ENCODE measurements around the gene CASZ1.

DNA sequence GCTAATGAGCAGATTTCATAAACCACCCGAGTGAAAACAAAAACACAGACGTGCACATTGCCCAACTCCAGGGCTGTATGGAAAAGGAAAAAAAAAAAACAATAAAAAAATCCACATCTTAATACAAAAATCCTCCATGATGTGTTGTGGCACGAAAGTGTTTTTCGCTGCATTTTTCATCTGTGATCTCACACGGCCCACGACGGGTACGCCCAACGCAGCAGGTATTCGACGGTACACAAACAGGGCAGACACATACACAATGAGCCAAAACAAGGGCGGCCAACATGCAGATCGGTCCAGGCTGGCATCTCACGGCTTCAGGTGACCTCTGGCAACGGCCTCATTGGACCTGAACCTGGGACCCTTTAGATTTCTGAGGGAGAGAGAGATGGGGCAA is 31.1 kb downstream of the CASZ1 start:
- TF ChIP-seq, protein P1, sequence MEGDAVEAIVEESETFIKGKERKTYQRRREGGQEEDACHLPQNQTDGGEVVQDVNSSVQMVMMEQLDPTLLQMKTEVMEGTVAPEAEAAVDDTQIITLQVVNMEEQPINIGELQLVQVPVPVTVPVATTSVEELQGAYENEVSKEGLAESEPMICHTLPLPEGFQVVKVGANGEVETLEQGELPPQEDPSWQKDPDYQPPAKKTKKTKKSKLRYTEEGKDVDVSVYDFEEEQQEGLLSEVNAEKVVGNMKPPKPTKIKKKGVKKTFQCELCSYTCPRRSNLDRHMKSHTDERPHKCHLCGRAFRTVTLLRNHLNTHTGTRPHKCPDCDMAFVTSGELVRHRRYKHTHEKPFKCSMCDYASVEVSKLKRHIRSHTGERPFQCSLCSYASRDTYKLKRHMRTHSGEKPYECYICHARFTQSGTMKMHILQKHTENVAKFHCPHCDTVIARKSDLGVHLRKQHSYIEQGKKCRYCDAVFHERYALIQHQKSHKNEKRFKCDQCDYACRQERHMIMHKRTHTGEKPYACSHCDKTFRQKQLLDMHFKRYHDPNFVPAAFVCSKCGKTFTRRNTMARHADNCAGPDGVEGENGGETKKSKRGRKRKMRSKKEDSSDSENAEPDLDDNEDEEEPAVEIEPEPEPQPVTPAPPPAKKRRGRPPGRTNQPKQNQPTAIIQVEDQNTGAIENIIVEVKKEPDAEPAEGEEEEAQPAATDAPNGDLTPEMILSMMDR (IDR thresholded peaks at IDR 0.05), result no peak
- no peak for TF ChIP-seq EP300 (IDR thresholded peaks at IDR 0.05)
